Panc1 (cell line): ENCODE measurements around the gene PTGDS. TPM values are rescaled to one million over a fixed set of nuclear protein-coding genes. Genes with fewer than 3 reads are reported as not detected.

ENCODE experiments used
- ATAC-seq: fragments of 200-7000 bp; cut with Tn5 transposase; 2 replicates; pipeline ENCODE4 v1.9.1; 2020; ENCODE audit warnings: mild to moderate bottlenecking, moderate library complexity
- BruUV-seq: library from RNA; stranded (reverse); fragments of 400-500 nt; replicated peaks from 2 replicates; lab custom pipeline; 2021; lab: Mats Ljungman, UMichigan
- CTCF ChIA-PET: fragments of 300-600 bp; sonication (Branson Sonifier 250); formaldehyde crosslinking; loops from one replicate; lab custom pipeline; 2022; ENCODE audit warnings: antibody characterized with exemption; lab: Charles Lee
- POLR2A ChIA-PET: fragments of 300-600 bp; sonication (Branson Sonifier 250); formaldehyde crosslinking; loops from one replicate; lab custom pipeline; 2022; ENCODE audit warnings: antibody characterized with exemption; lab: Charles Lee
- DNase-seq: peaks from one replicate; pipeline ENCODE4 v3.0.0-alpha.2; 2010; ENCODE audit warnings: low read depth, low spot score
- H3K27ac ChIP-seq: 2 replicates; pipeline ENCODE4 v1.5.1; 2011; ENCODE audit warnings: mild to moderate bottlenecking, low read length, inconsistent platforms
- H3K27me3 ChIP-seq: fragments of 200-500 bp; sonication (Bioruptor generic); 2 replicates; pipeline ENCODE4 v1.6.0; 2014; ENCODE audit warnings: low read length, inconsistent platforms; ENCODE audit not compliant: control insufficient read depth, insufficient read depth
- H3K36me3 ChIP-seq: fragments of 200-500 bp; sonication (Bioruptor generic); 2 replicates; pipeline ENCODE4 v1.5.1; 2014; ENCODE audit warnings: inconsistent platforms, mild to moderate bottlenecking, low read length, moderate library complexity; ENCODE audit not compliant: control insufficient read depth, insufficient read depth
- H3K4me1 ChIP-seq: 2 replicates; pipeline ENCODE4 v1.5.1; 2011; ENCODE audit warnings: inconsistent platforms, mild to moderate bottlenecking, low read length, moderate library complexity; ENCODE audit not compliant: control insufficient read depth, insufficient read depth
- H3K4me3 ChIP-seq, 2 experiments: 2 replicates each; pipeline ENCODE4 v1.5.1; 2011 to 2012; ENCODE audit warnings: low read depth in 2 of 2, low read length in 2 of 2, mild to moderate bottlenecking in 2 of 2, inconsistent platforms in 1 of 2, moderate library complexity in 1 of 2
- H3K9me3 ChIP-seq: fragments of 200-500 bp; sonication (Bioruptor generic); 2 replicates; pipeline ENCODE4 v1.5.1; 2014; ENCODE audit warnings: low read depth, mild to moderate bottlenecking, inconsistent platforms, low read length, moderate library complexity; ENCODE audit not compliant: control insufficient read depth, insufficient read depth
- CTCF ChIP-seq: fragments of 450-650 bp; IDR thresholded peaks from 2 replicates; pipeline ENCODE4 v1.5.1; 2017; ENCODE audit warnings: mild to moderate bottlenecking
- POLR2AphosphoS5 ChIP-seq: IDR thresholded peaks from 2 replicates; pipeline ENCODE4 v1.6.1; 2012; ENCODE audit warnings: mild to moderate bottlenecking, low read depth, low read length, moderate library complexity
- REST ChIP-seq, 2 experiments: IDR thresholded peaks; 2 replicates each; pipeline ENCODE4 v1.6.1; 2011 to 2012; ENCODE audit warnings: low read depth in 2 of 2, control low read depth in 1 of 2, low read length in 1 of 2, mild to moderate bottlenecking in 1 of 2, moderate library complexity in 1 of 2; ENCODE audit not compliant: insufficient read depth in 1 of 2
- SIN3A ChIP-seq: IDR thresholded peaks from 2 replicates; pipeline ENCODE4 v1.6.1; 2012; ENCODE audit warnings: low read depth, mild to moderate bottlenecking, low read length, moderate library complexity, borderline replicate concordance; ENCODE audit not compliant: insufficient read depth
- TCF7L2 ChIP-seq: IDR thresholded peaks from 2 replicates; pipeline ENCODE4 v1.6.1; 2011; ENCODE audit warnings: mild to moderate bottlenecking, low read depth, low read length, inconsistent platforms
- in situ Hi-C: cut with HindIII; loops from 2 replicates; pipeline ENCODE4 v1.10.0; 2016; ENCODE audit warnings: low sequenced_read_pairs, low pct_unique_long_range_greater_than_20kb
- intact Hi-C: fragments of 100-400 bp; cut with micrococcal nuclease; formaldehyde crosslinking; loops from one replicate; pipeline ENCODE4 v1.10.0; 2022; ENCODE audit not compliant: unreplicated experiment
- total RNA-seq: library from RNA; stranded (reverse); gene quantifications from one replicate; pipeline ENCODE4 v1.2.1, GENCODE V29; 2021; ENCODE audit not compliant: unreplicated experiment

Gene PTGDS
- total RNA-seq, 1 experiment from 2014 or later, result 13.7 TPM

DNA sequence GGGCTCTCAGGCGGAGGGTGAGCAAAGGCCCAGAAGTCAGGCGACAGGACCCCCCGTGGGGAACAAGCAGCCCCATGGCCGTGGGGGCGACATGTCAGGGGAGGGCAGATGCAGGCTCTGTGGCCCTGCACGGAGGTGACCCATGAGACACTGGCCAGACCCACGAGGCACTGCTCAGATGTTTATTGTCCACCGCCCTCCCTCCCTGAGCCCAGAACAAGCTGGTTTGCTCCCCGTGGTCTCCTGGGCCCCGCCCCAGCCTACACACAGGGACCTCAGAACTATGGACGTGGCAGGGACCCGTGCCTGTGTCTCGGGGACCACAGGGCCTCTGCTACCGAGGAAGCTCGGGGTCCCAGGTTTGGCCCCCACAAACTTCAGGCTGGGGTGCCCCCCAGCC is 52.7 kb downstream of the PTGDS start:
- no peak for TF ChIP-seq TCF7L2
- TF ChIP-seq POLR2AphosphoS5, result no peak
- TF ChIP-seq SIN3A, result no peak
- TF ChIP-seq REST (IDR thresholded peaks at IDR 0.05; ENCODE audit: insufficient read depth in 1 of 2, low read depth in 2 of 2, low read length in 1 of 2), result no peak
- no peak for TF ChIP-seq CTCF
- no TSS peak for BruUV-seq
- no peaks in the 10 kb centered on the region for H3K9me3 ChIP-seq
- H3K36me3 ChIP-seq, result no peaks in the 10 kb centered on the region
- H3K27ac ChIP-seq, result no peak overlapping the region
- ATAC-seq, result no peak
- POLR2A ChIA-PET, result no interaction called here
- DNase-seq, result no peak
- CTCF ChIA-PET, result interaction anchor here (0.6 to 1.4 kb wide), 12 partner anchors 8 to 240 kb away, joined by 3 to 14 read pairs (median 4); partner anchors contain the start of gene CLIC3
- H3K4me3 ChIP-seq, result no peak overlapping the region
- intact Hi-C loops (loop anchor here (10.0 kb wide), 1 partner anchor 85 kb away; the partner anchor contains the start of genes C8G and FBXW5), in situ Hi-C loops (no loop called here)
- no peaks in the 10 kb centered on the region for H3K27me3 ChIP-seq
- peaks cover 27% of the 10 kb centered on the region for H3K4me1 ChIP-seq

- ATAC-seq, result no peak
- intact Hi-C loops (loop anchor here (10.0 kb wide), 1 partner anchor 86 kb away; the partner anchor contains the start of genes C8G and FBXW5), in situ Hi-C loops (no loop called here)
- no peaks in the 10 kb centered on the region for H3K9me3 ChIP-seq
- H3K4me1 ChIP-seq, result peaks cover 22% of the 10 kb centered on the region
- BruUV-seq, result no TSS peak
- CTCF ChIA-PET, result no interaction called here
- H3K4me3 ChIP-seq, result no peak overlapping the region
- POLR2A ChIA-PET, result no interaction called here
- H3K27me3 ChIP-seq, result no peaks in the 10 kb centered on the region
- H3K36me3 ChIP-seq, result no peaks in the 10 kb centered on the region
- TF ChIP-seq POLR2AphosphoS5 (no peak), CTCF (no peak), SIN3A (no peak), REST (IDR thresholded peaks at IDR 0.05; ENCODE audit: insufficient read depth in 1 of 2, low read depth in 2 of 2, low read length in 1 of 2) (no peak), TCF7L2 (no peak)
- no peak for DNase-seq
- H3K27ac ChIP-seq, result no peak overlapping the region
These were observed 53.5 kb downstream of the PTGDS start for GRCh38 chr9:137030538-137031527.
